Measurements from ENCODE around the gene SULT1C4.
"Not testable (repeated sequence)": the region's sequence is repeated elsewhere in the genome, so short reads cannot be mapped to it uniquely, and the experiment has no call there.

The SULT1C4 gene

DNA sequence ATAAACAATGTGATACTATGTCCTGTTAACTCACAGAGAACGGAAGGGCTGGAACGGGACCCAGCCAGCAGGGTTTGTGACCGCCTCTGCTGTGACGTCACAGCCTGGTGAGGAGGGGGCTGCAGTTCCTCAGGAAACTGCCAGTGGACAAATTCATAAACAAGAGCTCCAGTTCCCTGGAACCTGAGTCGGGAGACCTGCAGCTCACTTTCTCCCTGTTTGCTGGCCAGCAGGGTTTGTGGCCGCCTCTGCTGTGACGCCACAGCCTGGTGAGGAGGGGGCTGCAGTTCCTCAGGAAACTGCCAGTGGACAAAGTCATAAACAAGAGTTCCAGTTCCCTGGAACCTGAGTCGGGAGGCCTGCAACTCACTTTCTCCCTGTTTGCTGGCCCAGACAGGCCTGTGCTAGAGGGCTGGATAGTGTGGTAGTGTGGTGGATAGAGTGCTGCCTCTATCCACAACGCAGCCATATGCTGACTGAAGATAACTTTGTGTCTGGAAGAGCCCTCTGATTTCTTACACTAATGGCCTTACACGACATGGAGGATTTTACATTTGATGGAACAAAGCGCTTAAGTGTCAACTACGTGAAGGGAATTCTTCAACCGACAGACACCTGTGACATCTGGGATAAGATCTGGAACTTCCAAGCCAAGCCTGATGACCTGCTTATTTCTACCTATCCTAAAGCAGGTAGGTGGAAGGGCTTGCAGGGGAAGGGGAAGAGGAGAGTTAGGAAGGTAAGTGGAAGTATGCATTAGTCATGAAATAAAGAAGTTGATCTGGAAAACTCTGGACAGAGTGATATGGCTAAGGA is at the start of gene SULT1C4:
Gene SULT1C4, plus strand, starts transcription at position 140 of the 816 bp plus-strand sequence. Its CDS starts 384 bp downstream, at position 524.
- DNase-seq: no peak

DNA sequence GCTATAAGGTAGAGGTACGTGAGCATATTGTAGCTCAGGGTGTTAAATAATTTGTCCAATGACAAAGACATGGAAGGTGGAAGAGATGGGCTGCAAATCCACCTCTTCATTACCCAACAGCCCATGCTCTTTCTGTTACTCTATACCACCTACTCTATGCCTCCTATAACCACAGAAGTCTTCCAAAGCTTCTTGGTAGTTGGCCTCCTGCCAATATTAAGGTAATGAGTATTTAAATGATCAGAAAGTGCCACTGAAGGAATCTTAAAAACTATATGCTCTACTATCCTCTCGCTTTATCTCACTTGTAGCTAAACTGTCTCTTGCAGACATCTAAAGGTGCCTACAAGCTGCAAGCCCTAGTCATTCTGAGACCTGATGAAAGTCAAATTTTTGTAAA is 48.0 kb upstream of the SULT1C4 start:
- no peak for DNase-seq

DNA sequence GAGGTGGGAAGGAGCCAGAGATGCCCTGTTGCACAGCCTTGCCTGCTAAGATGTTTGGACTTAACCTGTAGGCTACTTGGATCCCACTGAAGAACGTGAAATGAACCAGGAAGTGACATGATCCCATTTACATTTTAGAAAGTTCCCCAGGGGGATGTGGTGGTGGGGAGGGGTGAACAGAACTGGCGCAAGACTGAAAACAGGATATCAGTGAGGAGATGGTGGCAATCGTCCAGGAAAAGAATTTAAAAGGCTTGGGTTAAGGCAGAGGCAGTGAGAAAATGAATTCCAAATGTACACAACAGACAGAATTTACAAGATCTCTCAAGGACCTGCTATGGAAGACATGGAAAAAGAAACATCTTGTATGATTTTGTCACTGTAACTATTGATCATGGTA is 46.8 kb upstream of the SULT1C4 start:
- no peak for DNase-seq

- no peak for DNase-seq
Observed at GRCh38 chr2:108345951-108346350, 31.8 kb upstream of the SULT1C4 start.

DNA sequence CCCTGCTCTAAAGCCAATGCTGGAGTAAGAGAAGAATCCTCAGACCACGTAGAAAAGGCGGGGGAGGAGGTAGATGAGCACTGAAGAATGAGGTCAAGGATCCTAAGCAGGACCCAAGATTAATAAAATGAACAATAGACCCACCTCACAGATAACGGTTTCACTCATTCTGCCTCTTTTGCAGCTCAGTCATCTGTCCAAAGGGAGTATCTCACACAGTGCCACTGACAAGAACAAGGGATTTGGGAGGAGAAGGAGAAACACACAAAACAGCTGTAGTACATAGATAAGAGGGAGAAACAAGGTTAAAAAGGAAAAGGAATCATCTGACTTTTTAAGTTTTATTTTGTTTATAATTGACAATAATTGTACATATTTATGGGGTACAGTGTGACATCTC is 30.9 kb upstream of the SULT1C4 start:
- no peak for DNase-seq

DNA sequence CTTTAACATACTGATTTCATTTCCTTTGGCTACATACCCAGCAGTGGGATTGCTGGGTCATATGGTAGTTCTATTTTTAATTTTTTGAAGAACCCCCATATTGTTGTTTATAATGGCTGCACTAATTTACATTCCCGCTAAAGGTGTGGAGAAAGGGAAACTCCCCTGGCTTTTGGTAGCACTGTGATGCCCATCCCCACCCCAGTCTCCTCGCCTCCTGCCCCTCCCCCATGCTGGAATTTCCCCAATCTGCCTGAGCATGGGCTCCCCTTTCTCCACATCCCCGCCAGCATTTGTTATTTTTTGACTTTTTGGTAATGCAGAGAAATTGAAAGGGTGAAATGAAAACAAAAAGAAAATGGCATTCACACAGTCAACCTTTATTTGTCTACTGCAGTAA is 30.0 kb upstream of the SULT1C4 start:
- DNase-seq: no peak

DNA sequence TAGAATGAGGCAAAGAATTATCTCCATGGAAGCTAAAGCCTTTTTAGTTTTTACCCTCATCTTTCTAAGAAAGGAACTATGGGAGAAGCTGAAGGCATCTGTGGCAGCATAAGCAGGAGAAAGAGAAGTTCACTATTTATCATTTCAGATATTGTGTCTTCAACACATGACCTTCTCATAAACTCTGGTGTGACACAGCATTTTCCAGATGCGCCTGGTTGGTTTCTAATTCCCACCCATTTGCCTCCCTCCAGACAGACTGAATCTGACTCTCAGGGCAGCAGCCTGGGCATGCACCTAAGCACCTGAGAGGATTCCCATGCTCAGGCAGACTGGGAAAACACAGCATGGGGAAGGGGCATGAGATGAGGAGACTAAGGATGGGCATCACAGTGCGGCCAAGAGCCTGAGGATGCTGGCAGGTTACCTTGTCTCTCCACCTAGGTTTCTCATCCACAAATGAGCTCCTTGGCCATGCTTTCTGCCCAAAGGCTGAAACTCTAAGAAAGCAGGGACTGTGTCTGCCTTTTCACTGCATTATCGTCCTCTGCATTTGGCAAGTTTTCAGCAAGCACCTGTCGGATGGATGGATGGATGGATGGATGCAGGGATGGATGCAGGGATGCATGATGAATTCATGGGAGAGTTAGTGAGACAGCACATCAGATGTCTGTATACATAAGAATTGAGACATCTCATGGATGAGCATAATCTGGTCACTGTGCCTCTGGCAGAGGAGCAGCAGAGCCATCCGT is 28.8 kb upstream of the SULT1C4 start:
- no peak for DNase-seq

DNA sequence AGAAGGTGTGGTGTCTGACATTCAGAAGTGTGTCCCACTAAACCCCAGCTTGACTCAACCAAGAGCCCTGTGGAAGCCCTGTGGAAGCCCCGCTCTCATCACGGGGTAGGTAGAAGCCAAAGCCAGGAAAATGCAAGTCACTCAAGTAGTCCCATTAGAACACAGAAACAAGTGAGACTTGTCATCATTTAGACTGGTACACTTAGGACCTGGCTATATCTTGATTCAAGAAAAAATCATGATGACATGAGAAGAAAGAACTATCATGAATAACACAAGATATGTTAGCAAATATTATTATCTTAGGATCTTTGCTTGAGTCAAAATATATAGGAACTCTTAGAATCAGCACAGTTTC is 28.2 kb upstream of the SULT1C4 start:
- DNase-seq: no peak

DNA sequence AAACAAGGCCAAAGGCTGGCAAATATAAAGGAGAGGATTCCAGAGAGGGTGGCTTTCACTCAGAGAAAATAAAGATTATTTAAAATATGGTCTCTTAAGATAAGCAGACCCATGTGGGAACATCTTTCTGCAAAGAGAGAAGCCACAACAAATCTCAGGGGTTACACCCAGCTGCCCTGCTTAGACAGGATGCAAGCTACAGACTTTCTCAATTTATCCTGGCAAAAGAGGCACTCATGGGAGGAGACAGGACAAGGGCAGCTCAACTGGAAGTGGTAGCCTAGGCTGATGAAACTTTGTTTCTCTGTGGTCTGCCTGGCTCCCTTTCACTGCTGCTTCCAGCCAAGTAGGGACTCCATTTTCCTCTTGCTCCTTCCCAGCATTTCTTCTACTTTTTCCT is 25.9 kb upstream of the SULT1C4 start:
- no peak for DNase-seq

DNA sequence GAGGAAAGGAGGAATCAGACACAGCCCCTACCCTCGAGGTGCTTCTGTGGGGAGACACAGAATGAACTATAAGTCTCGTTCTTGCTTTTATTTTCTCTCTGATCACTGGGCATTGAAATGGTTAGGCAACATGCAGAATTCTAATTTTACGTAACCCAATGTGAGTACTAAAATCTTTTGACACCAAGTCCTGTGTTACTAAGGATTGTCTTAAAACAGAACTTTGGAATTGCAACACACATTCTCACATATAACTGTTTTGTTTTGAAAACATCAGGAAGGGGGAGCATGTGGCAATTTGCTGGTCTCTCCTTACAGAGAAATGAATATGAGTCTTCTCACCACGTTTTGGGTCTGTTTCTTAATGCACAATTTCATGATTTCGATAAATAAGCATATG is 23.6 kb upstream of the SULT1C4 start:
- DNase-seq: no peak

- no peak for DNase-seq
Observed at GRCh38 chr2:108355906-108356734, 21.6 kb upstream of the SULT1C4 start.

DNA sequence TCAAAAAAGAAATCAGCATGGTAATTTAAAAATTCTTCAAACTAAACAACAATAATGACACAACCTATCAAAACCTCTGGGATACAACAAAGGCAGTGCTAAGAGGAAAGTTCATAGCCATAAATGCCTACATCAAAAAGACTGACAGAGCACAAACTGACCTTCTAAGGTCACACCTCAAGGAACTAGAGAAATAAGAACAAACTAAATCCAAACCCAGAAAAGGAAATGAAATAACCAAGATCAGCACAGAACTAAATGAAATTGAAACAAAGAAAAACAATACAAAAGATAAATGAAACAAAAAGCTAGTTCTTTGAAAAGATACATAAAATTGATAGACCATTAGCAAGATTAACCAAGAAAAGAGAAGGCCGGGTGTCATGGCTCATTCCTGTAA is 18.4 kb upstream of the SULT1C4 start:
- DNase-seq: not testable (repeated sequence)

- DNase-seq: no peak
Observed at GRCh38 chr2:108360776-108361468, 16.8 kb upstream of the SULT1C4 start.

- peak in 1 of 2 experiments; percentile 4 for DNase-seq
Observed at GRCh38 chr2:108363024-108363907, 14.5 kb upstream of the SULT1C4 start.

DNA sequence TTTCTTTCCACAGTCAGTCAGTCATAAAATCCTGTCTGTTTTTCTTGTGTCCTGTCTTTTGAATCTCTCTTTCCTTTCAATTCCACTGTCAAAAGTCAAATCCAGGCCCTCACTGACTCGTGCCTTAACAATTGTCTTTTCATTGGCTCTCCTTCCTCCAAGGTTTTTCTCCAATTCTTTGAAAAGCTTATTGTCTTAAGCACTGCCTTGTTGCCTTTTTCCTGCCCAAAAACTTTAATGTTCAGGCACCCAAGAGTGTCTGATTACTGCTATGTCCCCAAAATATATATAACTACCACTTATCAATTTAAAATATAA is 13.9 kb upstream of the SULT1C4 start:
- DNase-seq: no peak

DNA sequence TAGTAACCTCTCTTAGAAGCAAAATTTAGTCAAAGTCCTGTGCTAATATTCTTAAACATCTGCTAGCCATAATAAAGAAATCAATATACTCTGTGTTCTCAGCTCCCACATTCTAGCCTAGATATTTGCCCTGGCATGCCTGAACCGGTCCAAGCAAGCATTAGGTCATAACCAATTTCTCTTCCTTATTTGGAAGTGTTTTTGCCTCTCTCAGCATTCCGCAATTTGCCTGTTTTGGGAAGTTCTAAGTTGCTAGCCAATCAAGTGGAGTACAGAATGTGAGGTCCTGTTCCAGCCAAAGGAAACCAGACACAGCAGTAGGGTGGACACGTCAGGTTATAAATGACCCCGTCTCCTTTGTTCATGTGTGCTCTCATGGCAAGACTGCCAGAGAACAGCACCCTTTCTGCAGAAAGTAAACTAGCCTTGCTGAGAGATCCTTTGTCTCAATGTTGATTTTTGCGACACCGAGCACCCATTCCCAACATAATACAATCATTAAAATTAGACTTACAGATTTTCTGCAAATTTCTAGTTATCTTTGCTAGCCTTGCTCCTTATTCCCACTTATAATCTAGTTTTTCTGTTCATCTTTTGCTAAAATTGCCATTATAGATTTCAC is 13.0 kb upstream of the SULT1C4 start:
- DNase-seq: no peak

- DNase-seq: no peak
Observed at GRCh38 chr2:108365656-108366055, 12.1 kb upstream of the SULT1C4 start.

DNA sequence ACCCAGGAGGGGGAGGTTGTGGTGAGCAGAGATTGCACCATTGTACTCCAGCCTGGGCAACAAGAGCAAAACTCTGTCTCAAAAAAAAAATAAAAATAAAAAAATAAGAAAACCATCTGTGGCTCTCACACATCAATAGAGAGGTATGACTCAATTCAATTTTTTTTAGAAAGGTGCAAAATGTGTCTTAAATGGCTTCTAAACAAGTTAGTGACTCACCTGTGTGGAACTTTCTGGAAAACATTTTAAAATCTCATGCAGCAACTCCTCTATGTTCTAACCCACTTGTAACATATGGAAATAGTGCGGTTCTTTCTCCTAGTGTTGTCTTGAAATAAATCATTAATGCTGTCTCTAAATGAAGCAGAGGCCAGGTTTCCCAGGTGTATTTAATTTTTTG is 10.7 kb upstream of the SULT1C4 start:
- no peak for DNase-seq

DNA sequence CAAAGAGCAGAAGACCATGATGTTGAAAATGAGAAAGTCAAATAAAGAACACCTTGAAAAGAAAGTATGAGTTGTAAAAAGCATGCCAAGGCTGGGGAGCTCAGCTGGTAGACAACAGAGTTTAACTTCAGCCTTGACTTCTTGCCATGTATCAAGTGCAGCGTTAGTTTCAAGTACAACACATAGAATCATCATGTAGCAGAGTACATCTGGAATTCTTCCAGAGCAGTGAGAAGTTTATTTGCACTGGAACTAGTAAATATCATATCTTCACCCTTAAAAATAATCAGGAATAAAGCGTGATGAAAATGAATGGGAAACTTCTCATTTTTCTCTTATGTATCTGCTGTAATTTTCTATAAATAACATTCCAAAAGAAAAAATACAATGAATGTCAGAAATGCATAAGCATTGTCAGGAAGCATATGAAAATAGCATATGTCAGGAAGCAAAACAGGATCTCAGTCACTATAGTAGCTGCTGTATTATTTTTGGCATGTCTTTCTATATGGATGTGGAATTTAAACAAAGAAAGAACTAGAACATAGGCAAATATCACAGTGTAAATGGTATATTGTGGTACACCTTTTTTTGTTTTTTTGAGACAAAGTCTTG is 10.1 kb upstream of the SULT1C4 start:
- no peak for DNase-seq

DNA sequence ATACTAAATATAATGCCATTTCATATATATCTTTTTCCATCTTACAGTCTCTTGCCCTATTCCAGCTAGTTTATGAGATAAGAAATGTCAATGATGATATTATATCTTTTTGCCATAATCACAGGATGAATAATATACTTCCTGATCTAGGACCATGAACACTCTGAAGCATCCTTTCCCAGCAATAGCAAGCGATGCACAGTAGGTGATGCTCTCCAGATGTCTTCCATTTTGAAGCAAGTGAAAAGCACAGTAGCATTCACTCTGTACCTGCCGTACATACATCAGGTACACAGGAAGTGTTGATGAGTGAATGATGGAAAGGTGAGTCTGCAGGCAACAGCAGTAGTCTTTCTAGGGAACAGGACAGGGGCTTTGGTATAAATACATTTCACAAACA is 8.6 kb upstream of the SULT1C4 start:
- DNase-seq: no peak

DNA sequence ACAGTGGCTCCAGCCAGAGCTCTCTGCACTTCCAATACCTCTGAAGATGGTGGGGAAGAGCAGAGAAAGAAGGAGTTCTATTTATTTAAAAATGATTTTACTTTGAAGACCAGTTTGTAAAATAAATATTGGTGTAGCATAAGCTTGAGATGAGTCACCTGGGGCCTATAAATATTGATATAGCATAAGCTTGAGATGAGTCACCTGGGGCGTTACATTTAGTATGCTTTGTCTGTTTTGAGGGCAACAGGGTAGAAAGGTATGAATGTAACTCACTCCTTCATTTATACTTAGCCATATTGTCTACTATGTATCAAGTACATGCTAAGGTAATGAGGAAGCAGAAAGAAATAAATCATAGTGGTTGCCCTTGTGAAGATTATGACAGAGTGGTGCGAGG is 7.7 kb upstream of the SULT1C4 start:
- DNase-seq: no peak

Measured in stimulated activated CD4-positive, alpha-beta T cell treated with anti-CD3 and anti-CD28 coated beads, Interleukin-4, amount 100 ng/mL, for 4 hours (primary cell).